Liver (tissue), 3 donors: ENCODE measurements around the gene PPARD.
A peak's percentile ranks its signal among the peaks of the same experiment; 100 is the strongest.

ENCODE experiments used
- CTCF ChIP-seq: fragments of 150-350 bp; IDR thresholded peaks from 2 replicates; pipeline ENCODE4 v1.5.1; 2017; ENCODE audit warnings: improper control_type of control experiment, low read depth, low read length; ENCODE audit not compliant: missing input control
- SP1 ChIP-seq: IDR thresholded peaks from 2 replicates; pipeline ENCODE4 v1.6.1; 2018; ENCODE audit warnings: antibody characterized with exemption, mild to moderate bottlenecking
- TF ChIP-seq, protein P1 (sequence below): IDR thresholded peaks from 2 replicates; pipeline ENCODE4 v1.6.1; 2016; ENCODE audit warnings: antibody characterized with exemption
- TF ChIP-seq, protein P2 (sequence below): IDR thresholded peaks from 2 replicates; pipeline ENCODE4 v1.6.1; 2016; ENCODE audit warnings: antibody characterized with exemption, mild to moderate bottlenecking
- donor health status: healthy.
- donor health status: healthy.

GRCh38 chr6:35371494-35372262 lies 29.3 kb downstream of the PPARD start:
- TF ChIP-seq, protein P1, sequence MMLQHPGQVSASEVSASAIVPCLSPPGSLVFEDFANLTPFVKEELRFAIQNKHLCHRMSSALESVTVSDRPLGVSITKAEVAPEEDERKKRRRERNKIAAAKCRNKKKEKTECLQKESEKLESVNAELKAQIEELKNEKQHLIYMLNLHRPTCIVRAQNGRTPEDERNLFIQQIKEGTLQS, result peak; percentile 32
- no peak for TF ChIP-seq CTCF
- TF ChIP-seq, protein P2, sequence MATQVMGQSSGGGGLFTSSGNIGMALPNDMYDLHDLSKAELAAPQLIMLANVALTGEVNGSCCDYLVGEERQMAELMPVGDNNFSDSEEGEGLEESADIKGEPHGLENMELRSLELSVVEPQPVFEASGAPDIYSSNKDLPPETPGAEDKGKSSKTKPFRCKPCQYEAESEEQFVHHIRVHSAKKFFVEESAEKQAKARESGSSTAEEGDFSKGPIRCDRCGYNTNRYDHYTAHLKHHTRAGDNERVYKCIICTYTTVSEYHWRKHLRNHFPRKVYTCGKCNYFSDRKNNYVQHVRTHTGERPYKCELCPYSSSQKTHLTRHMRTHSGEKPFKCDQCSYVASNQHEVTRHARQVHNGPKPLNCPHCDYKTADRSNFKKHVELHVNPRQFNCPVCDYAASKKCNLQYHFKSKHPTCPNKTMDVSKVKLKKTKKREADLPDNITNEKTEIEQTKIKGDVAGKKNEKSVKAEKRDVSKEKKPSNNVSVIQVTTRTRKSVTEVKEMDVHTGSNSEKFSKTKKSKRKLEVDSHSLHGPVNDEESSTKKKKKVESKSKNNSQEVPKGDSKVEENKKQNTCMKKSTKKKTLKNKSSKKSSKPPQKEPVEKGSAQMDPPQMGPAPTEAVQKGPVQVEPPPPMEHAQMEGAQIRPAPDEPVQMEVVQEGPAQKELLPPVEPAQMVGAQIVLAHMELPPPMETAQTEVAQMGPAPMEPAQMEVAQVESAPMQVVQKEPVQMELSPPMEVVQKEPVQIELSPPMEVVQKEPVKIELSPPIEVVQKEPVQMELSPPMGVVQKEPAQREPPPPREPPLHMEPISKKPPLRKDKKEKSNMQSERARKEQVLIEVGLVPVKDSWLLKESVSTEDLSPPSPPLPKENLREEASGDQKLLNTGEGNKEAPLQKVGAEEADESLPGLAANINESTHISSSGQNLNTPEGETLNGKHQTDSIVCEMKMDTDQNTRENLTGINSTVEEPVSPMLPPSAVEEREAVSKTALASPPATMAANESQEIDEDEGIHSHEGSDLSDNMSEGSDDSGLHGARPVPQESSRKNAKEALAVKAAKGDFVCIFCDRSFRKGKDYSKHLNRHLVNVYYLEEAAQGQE, result peak; percentile 23
- peak; percentile 82 for TF ChIP-seq SP1
